CD14-positive monocyte (primary cell): ENCODE measurements around the gene SORBS1. TPM values are rescaled to one million over a fixed set of nuclear protein-coding genes. Genes with fewer than 3 reads are reported as not detected.

Source experiments
- DNase-seq, 3 donors: peaks; one replicate each; pipeline ENCODE4 v3.0.0-alpha.2; 2011 to 2022
- H2AFZ ChIP-seq: 2 replicates; pipeline ENCODE4 v1.6.0; 2012; ENCODE audit warnings: mild to moderate bottlenecking, low read depth, low read length, inconsistent platforms; ENCODE audit not compliant: insufficient read depth, poor library complexity, severe bottlenecking
- H3K27ac ChIP-seq, 2 donors: 1 replicate in 1 of 2; 2 replicates in 1 of 2; pipeline ENCODE4 v1.5.1; 2012 to 2013; ENCODE audit warnings: low read length in 2 of 2, control low read depth in 1 of 2, inconsistent platforms in 1 of 2, low read depth in 1 of 2, mild to moderate bottlenecking in 1 of 2
- H3K27me3 ChIP-seq, 2 donors: one replicate each; pipeline versions ENCODE4 v1.6.0 to v1.6.1; 2011 to 2013; ENCODE audit warnings: low read length in 2 of 2; ENCODE audit not compliant: control insufficient read depth in 2 of 2, insufficient read depth in 2 of 2
- H3K36me3 ChIP-seq, 2 donors: replicated peaks in 1 of 2; 1 replicate in 1 of 2; 2 replicates in 1 of 2; pipeline versions ENCODE4 v1.5.1 to v1.6.1; 2012 to 2013; ENCODE audit warnings: low read length in 2 of 2, control low read depth in 1 of 2, inconsistent platforms in 1 of 2, mild to moderate bottlenecking in 1 of 2; ENCODE audit not compliant: insufficient read depth in 2 of 2, control insufficient read depth in 1 of 2
- H3K4me1 ChIP-seq, 2 donors: 1 replicate in 1 of 2; 2 replicates in 1 of 2; pipeline versions ENCODE4 v1.5.1 to v1.6.1; 2012 to 2013; ENCODE audit warnings: low read length in 2 of 2, control low read depth in 1 of 2, inconsistent platforms in 1 of 2, mild to moderate bottlenecking in 1 of 2, moderate library complexity in 1 of 2; ENCODE audit not compliant: insufficient read depth in 2 of 2, control insufficient read depth in 1 of 2
- H3K4me2 ChIP-seq: replicated peaks from 2 replicates; pipeline ENCODE3; 2012; ENCODE audit warnings: low read length, moderate library complexity, mild to moderate bottlenecking; ENCODE audit not compliant: poor library complexity, severe bottlenecking; ENCODE audit errors: extremely low read depth
- H3K4me3 ChIP-seq, 3 experiments: fragments of 200-600 bp in 1 of 3; sonication (generic) in 1 of 3; replicated peaks in 1 of 3; 1 replicate in 2 of 3; 2 replicates in 1 of 3; pipeline ENCODE4 v1.5.1; 2011 to 2013; ENCODE audit warnings: low read length in 3 of 3, mild to moderate bottlenecking in 3 of 3, control low read depth in 2 of 3, low read depth in 2 of 3, inconsistent platforms in 1 of 3, moderate library complexity in 1 of 3
- H3K79me2 ChIP-seq: 2 replicates; pipeline ENCODE4 v1.6.0; 2012; ENCODE audit warnings: mild to moderate bottlenecking, control low read depth, inconsistent platforms, low read length, moderate library complexity; ENCODE audit not compliant: insufficient read depth
- H3K9ac ChIP-seq: 2 replicates; pipeline ENCODE4 v1.6.0; 2017; ENCODE audit warnings: low read length, mild to moderate bottlenecking; ENCODE audit not compliant: insufficient read depth, poor library complexity, severe bottlenecking
- H3K9me3 ChIP-seq, 2 donors: replicated peaks in 1 of 2; 1 replicate in 1 of 2; 2 replicates in 1 of 2; pipeline versions ENCODE4 v1.5.1 to v1.6.1; 2012 to 2013; ENCODE audit warnings: low read length in 2 of 2, control low read depth in 1 of 2; ENCODE audit not compliant: control insufficient read depth in 1 of 2, insufficient read depth in 1 of 2
- H4K20me1 ChIP-seq: 2 replicates; pipeline ENCODE4 v1.6.0; 2012; ENCODE audit warnings: mild to moderate bottlenecking, low read length, control low read depth, moderate library complexity; ENCODE audit not compliant: insufficient read depth
- H3K27ac Mint-ChIP-seq, 7 donors: one replicate each; pipeline ENCODE4 v1.8.0; 2020; ENCODE audit warnings: mild to moderate bottlenecking in 7 of 7, mixed read lengths in 7 of 7, moderate library complexity in 6 of 7, inconsistent platforms in 2 of 7
- H3K27me3 Mint-ChIP-seq, 3 donors: one replicate each; pipeline ENCODE4 v1.8.0; 2021 to 2022; ENCODE audit warnings: low read depth in 3 of 3, mild to moderate bottlenecking in 3 of 3, mixed read lengths in 3 of 3, moderate library complexity in 3 of 3, inconsistent platforms in 1 of 3
- H3K36me3 Mint-ChIP-seq, 2 donors: one replicate each; pipeline ENCODE4 v1.8.0; 2020; ENCODE audit warnings: mixed read lengths in 2 of 2, inconsistent platforms in 1 of 2, mild to moderate bottlenecking in 1 of 2
- H3K4me1 Mint-ChIP-seq: one replicate; pipeline ENCODE4 v1.8.0; 2020; ENCODE audit warnings: mild to moderate bottlenecking, mixed read lengths
- H3K4me3 Mint-ChIP-seq, 2 donors: one replicate each; pipeline ENCODE4 v1.8.0; 2020; ENCODE audit warnings: mild to moderate bottlenecking in 2 of 2, mixed read lengths in 2 of 2, moderate library complexity in 1 of 2
- H3K9me3 Mint-ChIP-seq, 7 donors: one replicate each; pipeline ENCODE4 v1.8.0; 2020 to 2022; ENCODE audit warnings: mixed read lengths in 7 of 7, mild to moderate bottlenecking in 6 of 7, moderate library complexity in 6 of 7, inconsistent platforms in 2 of 7
- CTCF ChIP-seq: fragments of 200-600 bp; IDR thresholded peaks from one replicate; pipeline ENCODE4 v1.8.0; 2022; ENCODE audit warnings: antibody characterized with exemption, mild to moderate bottlenecking
- WGBS: methylation state at CpG from one replicate; pipeline ENCODE4 v1.1.5; 2013; ENCODE audit warnings: missing lambda C conversion rate; ENCODE audit not compliant: insufficient coverage; 5-methylcytosine and 5-hydroxymethylcytosine counted together
- intact Hi-C, 2 donors: fragments of 100-400 bp; cut with micrococcal nuclease; formaldehyde crosslinking; loops; one replicate each; pipeline versions ENCODE4 v1.15.0 to v1.15.1; 2023
- polyA plus RNA-seq, 3 donors: library from polyadenylated mRNA; depleted of rRNA in 1 of 3; unstranded in 2 of 3; stranded (reverse) in 1 of 3; fragments of 300-500 nt in 2 of 3; fragments of >200 nt in 1 of 3; fragmentation: Illumina TruSeq in 2 of 3; gene quantifications; 1 replicate in 2 of 3; 2 replicates in 1 of 3; pipeline ENCODE4 v1.2.3, GENCODE V29; 2012 to 2021

Gene SORBS1
- polyA plus RNA-seq, 3 donors: 0.08 to 0.15 TPM; not detected in 1

- Histone ChIP-seq H4K20me1 (no peaks in the 10 kb centered on the region), H3K4me3 (no peak overlapping the region), H3K4me2 (no peak overlapping the region), H3K27ac (no peak overlapping the region), H3K4me1 (no peaks in the 10 kb centered on the region), H3K36me3 (no peaks in the 10 kb centered on the region), H3K27me3 (no peaks in the 10 kb centered on the region), H2AFZ (no peak overlapping the region), H3K79me2 (no peaks in the 10 kb centered on the region), H3K9ac (no peak overlapping the region), H3K9me3 (no peaks in the 10 kb centered on the region)
- H3K9me3 Mint-ChIP-seq: peaks cover 0 to 3% (median 0%) of the 10 kb centered on the region in 7 donors
- no peak overlapping the region for H3K4me3 Mint-ChIP-seq
- H3K36me3 Mint-ChIP-seq: no peaks in the 10 kb centered on the region
- H3K4me1 Mint-ChIP-seq: peaks cover 6% of the 10 kb centered on the region
- WGBS: 100% methylated on average over 1 of the region's 2 CpGs
- TF ChIP-seq CTCF: no peak
- no peak for DNase-seq
- peaks cover 1 to 6% (median 5%) of the 10 kb centered on the region in 3 donors for H3K27me3 Mint-ChIP-seq
- intact Hi-C loops: no loop called here
- no peak overlapping the region for H3K27ac Mint-ChIP-seq
Measured at GRCh38 chr10:95315509-95315908, 245.7 kb downstream of the SORBS1 start.

- intact Hi-C loops: no loop called here
- no peak overlapping the region for H3K27ac ChIP-seq
- H3K36me3 ChIP-seq: no peaks in the 10 kb centered on the region
- no peak overlapping the region for H3K9ac ChIP-seq
- no peaks in the 10 kb centered on the region for H3K36me3 Mint-ChIP-seq
- peaks cover 1 to 5% (median 3%) of the 10 kb centered on the region in 3 donors for H3K27me3 Mint-ChIP-seq
- no peaks in the 10 kb centered on the region for H3K79me2 ChIP-seq
- no peak overlapping the region for H3K4me3 Mint-ChIP-seq
- no peak overlapping the region for H3K27ac Mint-ChIP-seq
- 66% methylated on average over 3 of the region's 4 CpGs for whole genome bisulfite sequencing
- no peak for TF ChIP-seq CTCF
- no peaks in the 10 kb centered on the region for H3K4me1 ChIP-seq
- H3K27me3 ChIP-seq: no peaks in the 10 kb centered on the region
- H3K9me3 Mint-ChIP-seq: no peaks in the 10 kb centered on the region
- no peaks in the 10 kb centered on the region for H3K9me3 ChIP-seq
- H3K4me2 ChIP-seq: no peak overlapping the region
- no peaks in the 10 kb centered on the region for H4K20me1 ChIP-seq
- H3K4me3 ChIP-seq: no peak overlapping the region
- no peak for DNase-seq
- H2AFZ ChIP-seq: no peak overlapping the region
- peaks cover 14% of the 10 kb centered on the region for H3K4me1 Mint-ChIP-seq
Measured at GRCh38 chr10:95314192-95314918, 246.8 kb downstream of the SORBS1 start.
